Neural cell (in vitro differentiated cells): ENCODE data around the gene MIB1. TPM values are rescaled to one million over a fixed set of nuclear protein-coding genes. Genes with fewer than 3 reads are reported as not detected.

Experiments used
- H2AFZ ChIP-seq: fragments of 200-600, 300-800 bp; sonication (generic), shearing (Covaris generic); 2 replicates; pipeline ENCODE4 v1.6.0; 2014; ENCODE audit warnings: low read depth, mild to moderate bottlenecking, antibody characterized with exemption, low read length, moderate library complexity
- H3F3A ChIP-seq: fragments of 200-600 bp; shearing (Covaris generic); 2 replicates; pipeline ENCODE4 v1.6.1; 2016; ENCODE audit warnings: mild to moderate bottlenecking, moderate library complexity, mixed read lengths, antibody characterized with exemption, low read length; ENCODE audit not compliant: insufficient read depth, poor library complexity, severe bottlenecking
- H3K27ac ChIP-seq: fragments of 200-600, 300-800 bp; sonication (generic), shearing (Covaris generic); 2 replicates; pipeline ENCODE4 v1.5.1; 2014; ENCODE audit warnings: mild to moderate bottlenecking, low read length, moderate library complexity
- H3K27me3 ChIP-seq: fragments of 300-800, 200-600 bp; sonication (generic), shearing (Covaris generic); 2 replicates; pipeline ENCODE4 v1.6.0; 2014; ENCODE audit warnings: mild to moderate bottlenecking, low read depth, low read length, moderate library complexity; ENCODE audit not compliant: insufficient read depth
- H3K36me3 ChIP-seq: fragments of 300-800, 200-600 bp; sonication (generic), shearing (Covaris generic); 2 replicates; pipeline ENCODE4 v1.5.1; 2014; ENCODE audit warnings: mild to moderate bottlenecking, antibody characterized with exemption, low read length, moderate library complexity; ENCODE audit not compliant: insufficient read depth
- H3K4me2 ChIP-seq: fragments of 300-800, 200-600 bp; sonication (generic), shearing (Covaris generic); 2 replicates; pipeline ENCODE4 v1.6.0; 2014; ENCODE audit warnings: mild to moderate bottlenecking, low read length
- H3K4me3 ChIP-seq: fragments of 300-800, 200-600 bp; sonication (generic), shearing (Covaris generic); 2 replicates; pipeline ENCODE4 v1.5.1; 2014; ENCODE audit warnings: mild to moderate bottlenecking, low read length, moderate library complexity
- H3K79me2 ChIP-seq: fragments of 200-600 bp; shearing (Covaris generic); replicated peaks from 2 replicates; pipeline ENCODE4 v1.6.0; 2014; ENCODE audit warnings: mild to moderate bottlenecking, low read length, moderate library complexity; ENCODE audit not compliant: insufficient read depth
- H3K9ac ChIP-seq: fragments of 300-800, 200-600 bp; sonication (generic), shearing (Covaris generic); 2 replicates; pipeline ENCODE4 v1.6.1; 2016; ENCODE audit warnings: mild to moderate bottlenecking, low read length, mixed read lengths
- H3K9me2 ChIP-seq: fragments of 200-600 bp; shearing (Covaris generic); 2 replicates; pipeline ENCODE4 v1.6.1; 2016; ENCODE audit warnings: mild to moderate bottlenecking, low read length, mixed read lengths; ENCODE audit not compliant: insufficient read depth
- H3K9me3 ChIP-seq: fragments of 200-600, 300-800 bp; sonication (generic), shearing (Covaris generic); 2 replicates; pipeline ENCODE4 v1.6.1; 2016; ENCODE audit warnings: mild to moderate bottlenecking, mixed run types, low read length, moderate library complexity, mixed read lengths
- H4K20me1 ChIP-seq: fragments of 200-600 bp; shearing (Covaris generic); 2 replicates; pipeline ENCODE4 v1.6.1; 2016; ENCODE audit warnings: mild to moderate bottlenecking, mixed run types; ENCODE audit not compliant: insufficient read depth
- CTCF ChIP-seq: fragments of 450-650 bp; IDR thresholded peaks from 2 replicates; pipeline ENCODE4 v1.5.1; 2014; ENCODE audit warnings: antibody characterized with exemption, mild to moderate bottlenecking, moderate library complexity; ENCODE audit not compliant: poor library complexity, severe bottlenecking
- EP300 ChIP-seq: fragments of 450-650 bp; conservative IDR thresholded peaks from 2 replicates; pipeline ENCODE4 v1.6.1; 2014; ENCODE audit warnings: antibody characterized with exemption, mild to moderate bottlenecking, moderate library complexity; ENCODE audit not compliant: poor library complexity, severe bottlenecking
- EZH2 ChIP-seq: fragments of 200-600, 300-800 bp; shearing (Covaris generic), sonication (generic); IDR thresholded peaks from 2 replicates; pipeline ENCODE4 v1.6.1; 2014; ENCODE audit warnings: antibody characterized with exemption, low read length, borderline replicate concordance, mild to moderate bottlenecking; ENCODE audit not compliant: insufficient read depth, poor library complexity, severe bottlenecking
- MXI1 ChIP-seq: fragments of 450-650 bp; conservative IDR thresholded peaks from 2 replicates; pipeline ENCODE4 v1.6.1; 2014; ENCODE audit warnings: antibody characterized with exemption, mild to moderate bottlenecking; ENCODE audit not compliant: poor library complexity, severe bottlenecking
- POLR2AphosphoS5 ChIP-seq: IDR thresholded peaks from 2 replicates; pipeline ENCODE4 v1.6.1; 2012
- RAD21 ChIP-seq: fragments of 450-650 bp; conservative IDR thresholded peaks from 2 replicates; pipeline ENCODE4 v1.6.1; 2014; ENCODE audit warnings: antibody characterized with exemption, mild to moderate bottlenecking, moderate library complexity
- SMC3 ChIP-seq: fragments of 450-650 bp; conservative IDR thresholded peaks from 2 replicates; pipeline ENCODE4 v1.6.1; 2014; ENCODE audit warnings: antibody characterized with exemption, mild to moderate bottlenecking, moderate library complexity; ENCODE audit not compliant: poor library complexity
- TAF1 ChIP-seq: IDR thresholded peaks from 2 replicates; pipeline ENCODE4 v1.6.1; 2012; ENCODE audit warnings: low read depth
- polyA plus RNA-seq: library from polyadenylated mRNA; depleted of rRNA; stranded (reverse); fragments of >200 nt; gene quantifications from 2 replicates; pipeline ENCODE4 v1.2.3, GENCODE V29; 2014
- TF ChIP-seq, protein P1 (sequence below): IDR thresholded peaks from 2 replicates; pipeline ENCODE4 v1.6.1; 2012; ENCODE audit warnings: borderline replicate concordance

MIB1 gene
- polyA plus RNA-seq, 1 donor from 2014 or later, result 68.3 TPM

GRCh38 chr18:21908711-21909110 lies 168.1 kb downstream of the MIB1 start:
- no peaks in the 10 kb centered on the region for H3K79me2 ChIP-seq
- H3K36me3 ChIP-seq, result no peaks in the 10 kb centered on the region
- no peaks in the 10 kb centered on the region for H3K27me3 ChIP-seq
- H3K9ac ChIP-seq, result no peak overlapping the region
- no peaks in the 10 kb centered on the region for H4K20me1 ChIP-seq
- H3K27ac ChIP-seq, result no peak overlapping the region
- H3F3A ChIP-seq, result no peaks in the 10 kb centered on the region
- no peaks in the 10 kb centered on the region for H3K9me2 ChIP-seq
- TF ChIP-seq EP300 (no peak), EZH2 (no peak), TAF1 (no peak), MXI1 (no peak), SMC3 (no peak), RAD21 (no peak), CTCF (no peak), POLR2AphosphoS5 (no peak)
- TF ChIP-seq, protein P1, sequence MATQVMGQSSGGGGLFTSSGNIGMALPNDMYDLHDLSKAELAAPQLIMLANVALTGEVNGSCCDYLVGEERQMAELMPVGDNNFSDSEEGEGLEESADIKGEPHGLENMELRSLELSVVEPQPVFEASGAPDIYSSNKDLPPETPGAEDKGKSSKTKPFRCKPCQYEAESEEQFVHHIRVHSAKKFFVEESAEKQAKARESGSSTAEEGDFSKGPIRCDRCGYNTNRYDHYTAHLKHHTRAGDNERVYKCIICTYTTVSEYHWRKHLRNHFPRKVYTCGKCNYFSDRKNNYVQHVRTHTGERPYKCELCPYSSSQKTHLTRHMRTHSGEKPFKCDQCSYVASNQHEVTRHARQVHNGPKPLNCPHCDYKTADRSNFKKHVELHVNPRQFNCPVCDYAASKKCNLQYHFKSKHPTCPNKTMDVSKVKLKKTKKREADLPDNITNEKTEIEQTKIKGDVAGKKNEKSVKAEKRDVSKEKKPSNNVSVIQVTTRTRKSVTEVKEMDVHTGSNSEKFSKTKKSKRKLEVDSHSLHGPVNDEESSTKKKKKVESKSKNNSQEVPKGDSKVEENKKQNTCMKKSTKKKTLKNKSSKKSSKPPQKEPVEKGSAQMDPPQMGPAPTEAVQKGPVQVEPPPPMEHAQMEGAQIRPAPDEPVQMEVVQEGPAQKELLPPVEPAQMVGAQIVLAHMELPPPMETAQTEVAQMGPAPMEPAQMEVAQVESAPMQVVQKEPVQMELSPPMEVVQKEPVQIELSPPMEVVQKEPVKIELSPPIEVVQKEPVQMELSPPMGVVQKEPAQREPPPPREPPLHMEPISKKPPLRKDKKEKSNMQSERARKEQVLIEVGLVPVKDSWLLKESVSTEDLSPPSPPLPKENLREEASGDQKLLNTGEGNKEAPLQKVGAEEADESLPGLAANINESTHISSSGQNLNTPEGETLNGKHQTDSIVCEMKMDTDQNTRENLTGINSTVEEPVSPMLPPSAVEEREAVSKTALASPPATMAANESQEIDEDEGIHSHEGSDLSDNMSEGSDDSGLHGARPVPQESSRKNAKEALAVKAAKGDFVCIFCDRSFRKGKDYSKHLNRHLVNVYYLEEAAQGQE, result no peak
- no peaks in the 10 kb centered on the region for H3K9me3 ChIP-seq
- no peak overlapping the region for H3K4me3 ChIP-seq
- no peak overlapping the region for H3K4me2 ChIP-seq
- no peak overlapping the region for H2AFZ ChIP-seq

DNA sequence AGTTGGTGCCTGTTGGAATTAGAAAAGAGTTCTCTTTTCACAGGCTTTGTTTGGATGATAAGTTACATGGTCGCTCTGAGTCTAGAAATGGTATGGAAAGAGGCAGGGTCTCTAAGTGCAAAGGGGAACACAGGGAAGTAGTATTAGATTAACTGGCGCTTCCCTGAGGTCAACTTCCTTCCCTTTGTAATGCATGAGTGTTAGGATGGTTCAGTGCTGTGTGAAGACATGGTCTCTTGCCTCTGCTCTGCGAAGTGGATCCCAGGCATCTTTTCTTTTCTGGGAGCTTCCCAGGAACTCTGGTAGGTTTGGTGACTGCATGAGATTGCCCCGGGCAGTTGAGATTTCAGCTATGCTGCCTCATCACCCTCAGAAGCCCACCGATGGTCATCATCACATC lies 170.3 kb downstream of the MIB1 start:
- no peaks in the 10 kb centered on the region for H3K36me3 ChIP-seq
- H4K20me1 ChIP-seq, result no peaks in the 10 kb centered on the region
- H3F3A ChIP-seq, result no peaks in the 10 kb centered on the region
- H3K4me3 ChIP-seq, result no peak overlapping the region
- H3K9me3 ChIP-seq, result no peaks in the 10 kb centered on the region
- H3K9me2 ChIP-seq, result no peaks in the 10 kb centered on the region
- no peaks in the 10 kb centered on the region for H3K79me2 ChIP-seq
- no peak overlapping the region for H2AFZ ChIP-seq
- no peaks in the 10 kb centered on the region for H3K27me3 ChIP-seq
- no peak overlapping the region for H3K27ac ChIP-seq
- TF ChIP-seq, protein P1, result no peak
- TF ChIP-seq MXI1 (no peak), CTCF (no peak), TAF1 (no peak), EP300 (no peak), POLR2AphosphoS5 (no peak), SMC3 (no peak), RAD21 (no peak), EZH2 (no peak)
- no peak overlapping the region for H3K9ac ChIP-seq
- H3K4me2 ChIP-seq, result no peak overlapping the region
